Umbilical cord (tissue), 2 donors: ENCODE results near the gene CIITA. TPM values are rescaled to one million over a fixed set of nuclear protein-coding genes. Genes with fewer than 3 reads are reported as not detected.
"Not testable (repeated sequence)": the region's sequence is repeated elsewhere in the genome, so short reads cannot be mapped to it uniquely, and the experiment has no call there.

Experiments
- DNase-seq: peaks from one replicate; pipeline ENCODE4 v3.0.0-alpha.2; 2015; ENCODE audit warnings: low spot score
- total RNA-seq: library from RNA; depleted of rRNA; stranded (reverse); fragments of >200 nt; gene quantifications from one replicate; pipeline ENCODE4 v1.2.3, GENCODE V29; 2014; ENCODE audit warnings: low replicate concordance; ENCODE audit not compliant: insufficient read depth

CIITA gene
- total RNA-seq, 1 donor from 2014 or later: 11.1 TPM

DNA sequence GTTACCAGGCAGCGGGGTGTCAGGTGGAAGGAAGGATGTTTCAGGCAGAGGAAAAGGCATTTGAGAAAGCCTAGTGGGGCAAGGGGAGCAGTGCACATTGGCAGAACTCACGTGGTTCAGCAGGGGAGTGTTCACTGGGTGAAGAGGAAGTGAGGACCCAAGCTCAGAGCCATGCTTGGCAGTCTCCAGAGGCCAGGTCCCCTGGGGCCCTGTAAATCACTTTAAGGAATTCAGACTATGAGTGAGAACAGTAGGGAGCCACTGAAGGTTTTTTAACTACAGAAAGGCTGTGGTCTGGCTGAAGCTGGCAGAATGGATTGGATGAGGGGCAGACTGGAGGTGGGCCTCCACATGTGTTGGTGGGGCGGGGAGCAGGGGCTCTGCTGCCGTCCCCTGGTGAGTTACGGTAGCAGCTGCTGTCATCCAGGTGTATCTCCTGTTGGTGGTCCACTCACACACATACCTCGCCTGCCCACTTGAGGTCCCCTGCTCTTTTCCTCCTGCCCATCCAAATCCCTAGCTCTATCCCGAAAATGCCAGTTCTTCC lies 72.5 kb downstream of the CIITA start:
- peak; percentile 42 for DNase-seq

DNA sequence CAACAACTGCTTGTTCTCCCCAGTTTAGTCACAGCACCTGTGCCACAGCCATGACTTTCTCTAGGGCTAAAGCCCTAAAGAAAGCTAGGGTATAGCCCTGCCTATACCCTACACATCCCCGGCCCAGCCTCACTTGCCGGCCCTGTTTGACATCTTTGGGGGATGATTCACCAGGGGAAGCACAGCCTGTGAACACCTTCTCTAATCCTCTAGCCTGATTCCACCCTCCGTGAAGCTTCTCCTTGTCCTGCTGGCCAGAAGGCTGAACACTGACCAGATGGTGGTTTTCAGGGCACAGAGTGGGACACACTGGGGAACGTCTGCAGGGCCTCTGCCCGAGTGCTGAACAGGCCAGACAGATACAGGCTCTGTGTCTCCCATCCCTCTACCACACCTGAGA lies 73.4 kb downstream of the CIITA start:
- DNase-seq: no peak

DNA sequence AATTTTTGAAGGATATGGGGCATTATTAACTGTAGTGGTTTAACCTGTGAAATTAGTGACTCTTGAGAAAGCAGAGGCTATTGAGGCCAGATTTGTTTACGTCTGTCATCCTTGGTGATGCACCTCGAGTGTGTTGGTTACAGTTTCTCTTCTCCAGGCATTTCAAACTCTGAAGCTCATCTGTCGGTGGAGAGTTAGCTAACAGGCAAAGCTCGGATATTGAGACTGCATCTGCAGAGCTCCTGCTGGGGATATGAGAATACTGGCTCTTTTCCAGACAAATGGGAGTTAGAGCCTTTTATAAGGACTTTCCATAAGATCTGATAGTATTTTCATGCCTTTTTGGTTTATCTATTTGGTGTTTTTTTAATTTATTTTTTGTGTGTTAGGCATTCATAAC lies 74.0 kb downstream of the CIITA start:
- peak; percentile 68 for DNase-seq

DNA sequence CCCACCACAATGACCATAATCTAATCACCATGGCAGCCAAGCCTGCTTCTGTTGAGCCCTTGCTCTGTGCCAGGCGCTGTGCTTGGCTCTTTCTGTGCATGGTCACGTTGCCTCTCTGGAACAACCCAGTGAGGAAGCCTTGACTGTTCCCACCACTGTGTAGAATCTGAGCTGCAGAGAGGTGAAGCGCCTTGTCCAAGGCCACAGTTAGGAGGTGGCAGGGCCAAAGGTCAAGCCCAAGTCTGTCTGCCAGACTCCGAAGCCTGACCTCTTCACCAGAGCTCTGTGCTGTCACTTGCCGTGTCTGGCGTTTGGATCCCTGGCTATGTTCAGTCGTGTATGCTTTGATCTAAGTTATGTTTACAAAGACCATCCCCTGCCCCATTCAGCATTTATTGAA lies 77.9 kb downstream of the CIITA start:
- no peak for DNase-seq

DNA sequence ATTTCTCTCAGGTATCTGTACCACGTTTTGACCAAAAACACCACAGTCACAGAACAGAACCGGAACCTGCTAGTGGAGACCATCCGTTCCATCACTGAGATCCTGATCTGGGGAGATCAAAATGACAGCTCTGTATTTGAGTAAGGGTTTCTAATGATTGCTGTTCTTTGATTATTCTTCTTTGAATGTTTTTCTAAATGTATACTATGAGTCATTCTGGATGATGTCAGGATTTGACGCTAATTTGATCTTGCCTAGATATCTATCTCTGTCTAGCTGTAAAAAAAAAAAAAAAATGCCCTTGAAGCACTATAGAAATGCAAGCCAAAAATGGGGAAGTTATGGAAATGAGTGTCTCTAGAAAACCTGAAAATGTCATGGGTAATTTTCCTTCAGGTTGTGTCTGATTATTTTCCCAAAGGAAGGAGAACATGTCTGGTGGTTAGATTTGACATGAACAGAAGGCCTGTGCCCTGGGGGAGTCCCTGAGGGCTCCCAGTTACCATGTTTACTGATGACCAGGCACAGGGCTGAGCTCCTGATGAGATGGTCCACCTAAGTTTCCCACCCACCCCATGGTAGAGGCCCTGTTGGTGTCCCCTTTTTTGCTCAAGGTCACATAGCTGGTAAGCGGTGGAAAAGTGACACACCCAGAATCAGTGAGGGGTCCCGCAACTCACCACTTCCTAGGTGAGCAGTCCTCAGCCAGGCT lies 80.9 kb downstream of the CIITA start:
- DNase-seq: no peak

DNA sequence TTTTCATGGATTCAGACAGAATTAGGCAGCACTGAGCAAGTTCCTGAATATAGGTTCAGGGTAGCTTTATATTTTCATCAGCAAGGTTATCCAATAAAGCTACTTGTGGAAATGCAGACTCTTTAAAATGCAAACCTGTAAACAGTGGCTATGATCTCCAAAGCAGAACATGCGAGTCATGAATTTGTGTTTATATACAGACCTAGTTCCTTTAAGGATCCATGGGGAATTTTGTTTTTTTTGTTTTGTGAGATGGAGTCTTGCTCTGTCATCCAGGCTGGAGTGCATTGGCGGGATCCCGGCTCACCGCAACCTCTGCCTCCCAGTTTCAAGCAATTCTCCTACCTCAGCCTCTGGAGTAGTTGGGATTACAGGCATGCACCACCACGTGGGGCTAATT lies 82.2 kb downstream of the CIITA start:
- DNase-seq: no peak

DNA sequence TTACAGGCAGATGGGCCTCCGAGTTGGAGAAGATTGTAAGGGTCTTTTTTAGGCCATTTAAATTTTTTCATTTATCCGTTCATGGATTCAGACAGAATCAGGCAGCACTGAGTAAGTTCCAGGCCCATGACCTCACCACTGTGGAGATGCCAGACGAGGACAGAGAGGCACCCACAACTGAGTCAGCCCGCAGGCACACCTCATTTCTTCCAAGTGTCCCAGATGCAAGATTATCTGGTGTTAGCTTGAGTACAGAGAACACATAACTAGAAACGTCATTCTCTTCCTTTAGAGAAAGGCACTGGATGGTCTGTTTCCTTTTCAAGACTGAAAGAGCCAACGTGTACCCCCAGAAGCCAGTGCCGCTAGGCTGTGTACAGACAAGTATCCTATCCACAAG lies 84.2 kb downstream of the CIITA start:
- peak; percentile 92 for DNase-seq

DNA sequence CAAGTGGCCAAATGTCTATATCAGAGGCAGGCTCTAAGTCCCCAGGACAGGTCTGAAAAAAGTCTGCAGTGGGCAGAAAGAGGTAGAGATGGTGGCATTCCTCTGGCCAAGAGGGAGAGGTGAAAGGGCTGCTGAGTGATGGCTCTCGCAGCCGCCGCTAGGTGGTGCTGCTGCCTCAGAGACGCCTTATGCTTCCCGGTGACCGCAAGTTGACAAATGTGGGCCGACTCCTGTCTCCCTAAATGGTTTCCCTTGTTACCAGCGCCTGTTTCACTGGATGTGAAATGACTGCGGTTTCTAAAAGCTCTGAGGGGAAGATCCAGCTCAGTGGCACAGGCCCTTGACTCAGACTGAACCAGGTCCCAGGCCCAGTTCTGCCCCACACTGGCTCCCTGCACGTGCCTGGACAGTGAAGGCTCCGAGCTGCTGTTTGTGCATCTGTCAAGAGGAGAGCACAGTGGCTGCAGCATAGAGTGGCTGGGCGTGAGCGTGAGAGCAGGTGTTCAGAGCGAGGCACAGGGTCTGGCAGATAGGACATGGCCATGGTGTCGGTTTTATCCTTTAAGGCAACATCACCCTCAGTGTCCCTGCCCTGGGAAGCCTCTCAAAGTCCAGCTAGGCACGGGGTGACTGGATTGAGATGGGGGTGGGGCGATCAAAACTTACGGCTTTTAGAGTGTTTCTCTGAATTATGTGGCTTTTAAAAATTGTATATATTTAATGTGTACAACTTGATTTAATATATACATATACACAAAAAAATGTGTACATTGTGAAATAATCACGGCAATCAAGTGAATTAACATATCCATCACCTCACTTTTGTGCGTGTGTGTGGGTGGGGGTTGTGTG lies 87.3 kb downstream of the CIITA start:
- peak; percentile 80 for DNase-seq

DNA sequence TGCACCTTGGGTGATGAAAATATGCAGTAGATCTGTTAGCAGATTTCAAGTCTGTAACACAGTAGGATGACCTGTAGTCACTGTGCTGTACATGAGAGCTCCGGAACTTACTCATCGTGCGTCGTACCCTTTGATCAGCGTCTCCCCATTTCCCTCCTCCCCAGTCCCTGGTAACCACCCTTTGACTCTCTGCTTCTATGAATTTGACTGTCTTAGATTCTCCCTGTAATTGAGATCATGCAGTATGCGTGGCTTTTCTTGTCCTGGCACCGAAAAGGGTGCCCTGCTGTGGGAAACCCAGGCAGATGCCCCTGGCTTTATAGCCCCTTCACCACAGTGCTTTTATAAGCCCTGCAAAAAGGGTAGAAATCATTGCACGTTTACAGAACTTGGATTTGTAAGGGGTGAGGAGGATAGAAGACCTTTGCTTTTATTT lies 87.9 kb downstream of the CIITA start:
- no peak for DNase-seq

DNA sequence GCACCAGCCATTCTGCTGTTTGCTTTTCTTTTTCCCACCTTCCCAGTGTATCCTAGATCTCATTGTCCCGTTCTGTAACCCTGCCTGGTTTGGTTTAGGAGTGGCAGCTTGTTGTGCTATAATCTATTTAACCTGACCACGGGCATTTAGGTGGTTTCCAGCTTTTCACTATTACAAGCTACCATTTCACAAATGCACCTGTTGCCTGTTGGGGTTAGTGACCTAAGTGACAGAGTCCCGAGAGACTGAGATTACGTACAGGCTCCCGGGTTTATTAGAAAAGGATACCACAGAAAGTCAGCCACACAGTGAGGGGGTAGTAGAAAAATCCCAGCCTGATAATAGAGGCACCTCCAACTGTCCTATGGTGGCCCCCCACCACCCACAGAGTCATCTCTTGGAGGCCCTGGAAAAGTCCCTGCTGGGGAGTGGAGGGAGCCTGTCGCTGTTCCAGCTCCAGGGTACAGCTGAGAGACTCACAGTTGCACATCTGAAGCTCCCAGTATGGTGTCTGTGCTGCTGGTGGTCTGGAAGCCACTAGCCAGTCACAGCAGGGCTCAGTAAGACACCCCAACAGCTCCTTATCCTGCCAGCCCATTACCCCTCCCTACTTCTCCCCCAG lies 88.5 kb downstream of the CIITA start:
- DNase-seq: no peak

DNA sequence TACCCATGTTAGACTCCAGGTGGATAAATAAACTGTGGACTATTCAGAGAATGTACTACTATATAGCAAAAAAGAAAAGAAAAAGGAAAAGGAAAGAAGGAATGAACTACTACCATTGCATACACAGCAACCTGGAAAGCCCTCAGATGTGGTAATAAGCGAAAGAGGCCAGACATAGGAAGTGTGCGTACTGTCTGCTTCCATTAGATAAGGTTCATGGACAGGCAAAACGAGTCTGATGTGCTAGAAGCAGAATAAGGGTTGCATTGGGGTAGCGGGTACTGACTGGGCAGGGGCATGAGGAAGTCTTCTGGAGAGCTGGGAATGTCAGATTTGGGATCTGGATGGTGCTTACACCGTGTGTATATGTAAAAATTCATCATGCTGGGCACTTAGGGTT lies 89.1 kb downstream of the CIITA start:
- DNase-seq: no peak

DNA sequence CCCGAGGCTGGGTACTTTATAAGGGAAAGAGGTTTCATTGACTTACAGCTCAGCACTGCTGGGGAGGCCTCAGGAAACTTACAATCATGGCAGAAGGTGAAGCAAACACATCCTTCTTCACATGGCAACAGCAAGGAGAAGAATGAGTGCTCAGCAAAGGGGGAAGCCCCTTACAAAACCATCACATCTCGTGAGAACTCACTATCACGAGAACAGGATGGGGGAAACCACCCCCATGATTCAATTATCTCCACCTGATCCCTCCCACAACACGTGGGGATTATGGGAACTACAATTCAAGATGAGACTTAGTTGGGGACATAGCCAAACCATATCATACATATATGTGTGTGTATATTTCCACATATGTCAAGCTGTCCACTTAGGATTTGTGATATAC lies 89.6 kb downstream of the CIITA start:
- DNase-seq: not testable (repeated sequence)

DNA sequence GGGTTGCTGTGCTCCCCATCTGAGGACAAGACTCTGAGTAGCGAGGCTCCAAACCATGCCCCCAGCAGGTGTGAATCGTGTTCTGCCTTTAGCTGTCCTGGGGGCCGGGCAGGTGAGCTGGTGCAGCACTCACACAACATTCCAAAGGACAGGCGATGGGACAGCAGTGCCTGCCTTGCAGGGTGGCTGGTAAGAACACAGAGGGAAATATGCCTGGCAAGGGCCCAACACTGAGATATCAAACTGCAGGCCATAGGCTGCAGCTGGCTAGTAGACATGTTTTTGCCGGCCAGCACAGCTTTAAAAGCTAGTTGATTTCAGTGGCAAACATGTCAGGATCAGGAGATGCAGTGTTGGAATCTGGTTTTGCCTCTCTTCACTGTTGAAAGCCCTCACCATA lies 91.0 kb downstream of the CIITA start:
- DNase-seq: no peak

DNA sequence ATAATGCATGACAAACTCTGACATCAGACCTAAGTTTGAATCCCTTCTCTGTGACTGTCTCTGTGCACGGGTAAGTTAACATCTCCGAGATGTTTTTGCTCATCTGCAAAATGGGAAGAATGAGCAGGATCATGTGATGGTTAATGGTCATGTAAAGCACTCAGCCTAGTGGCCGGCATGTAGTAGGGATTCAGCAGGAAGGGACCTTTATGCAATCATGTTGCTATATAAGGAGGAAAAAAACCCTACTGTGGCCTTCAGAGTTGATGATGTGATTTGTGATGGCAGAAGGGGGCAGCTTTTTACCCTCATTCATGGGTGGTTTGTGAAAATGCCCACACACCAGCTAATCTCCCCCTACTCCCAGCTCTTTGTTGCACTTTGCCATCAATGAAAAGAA lies 91.5 kb downstream of the CIITA start:
- no peak for DNase-seq

DNA sequence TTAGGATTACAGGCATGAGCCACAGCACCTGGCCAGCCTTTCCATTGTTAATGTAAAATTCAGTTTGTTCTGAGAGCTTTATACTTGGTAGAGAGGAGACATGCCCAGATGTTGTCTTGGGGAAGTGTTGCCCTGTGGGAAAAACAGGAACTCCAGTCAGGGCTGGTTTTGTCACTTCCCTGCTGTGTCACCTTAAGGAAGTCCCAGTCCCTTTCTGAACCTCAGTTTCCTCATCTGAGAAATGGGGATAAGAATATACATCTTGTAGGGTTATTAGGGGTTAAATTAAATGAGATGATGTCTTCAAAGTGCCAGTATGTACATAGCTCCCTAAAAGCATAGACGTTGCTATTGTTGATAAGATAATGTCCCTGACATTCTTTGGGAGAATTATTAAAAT lies 92.6 kb downstream of the CIITA start:
- no peak for DNase-seq

DNA sequence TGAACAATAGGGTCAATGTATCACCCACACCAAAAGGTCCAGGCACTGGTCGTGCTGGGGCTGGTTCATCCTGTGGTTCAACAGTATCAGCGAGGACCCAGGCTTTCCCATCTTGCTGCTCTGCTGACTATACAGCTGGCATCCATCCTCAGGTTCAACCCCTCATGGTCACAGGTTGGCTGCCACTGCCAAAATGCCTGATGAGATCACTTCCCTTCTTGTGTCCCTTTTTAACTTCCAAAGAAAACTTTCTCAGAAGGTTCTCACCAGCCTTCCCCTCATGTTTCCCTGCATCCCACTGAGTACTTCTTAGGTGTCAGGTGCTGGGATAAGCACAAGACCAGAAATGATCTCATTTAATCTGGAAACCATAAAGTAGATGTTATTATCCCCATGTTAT lies 93.1 kb downstream of the CIITA start:
- DNase-seq: no peak

DNA sequence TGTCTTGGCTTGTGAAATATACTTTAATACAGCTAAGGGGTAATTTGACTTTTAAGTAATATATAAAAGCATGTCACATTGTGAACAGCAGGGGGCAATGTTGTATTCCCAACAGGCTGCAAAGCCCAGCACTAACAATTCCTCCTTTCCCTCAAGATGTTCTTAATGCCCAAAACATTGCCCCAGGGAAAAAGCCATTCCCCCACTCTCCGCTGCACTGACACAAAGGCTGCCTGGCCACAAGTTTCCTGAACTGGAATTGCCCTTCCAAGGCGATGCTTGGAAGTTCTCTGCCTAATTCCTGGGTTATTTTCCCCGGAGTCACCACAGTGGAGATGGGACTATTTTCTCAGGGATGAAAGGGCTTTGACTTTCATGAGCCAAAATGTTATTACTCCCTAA lies 94.6 kb downstream of the CIITA start:
- DNase-seq: peak; percentile 79

DNA sequence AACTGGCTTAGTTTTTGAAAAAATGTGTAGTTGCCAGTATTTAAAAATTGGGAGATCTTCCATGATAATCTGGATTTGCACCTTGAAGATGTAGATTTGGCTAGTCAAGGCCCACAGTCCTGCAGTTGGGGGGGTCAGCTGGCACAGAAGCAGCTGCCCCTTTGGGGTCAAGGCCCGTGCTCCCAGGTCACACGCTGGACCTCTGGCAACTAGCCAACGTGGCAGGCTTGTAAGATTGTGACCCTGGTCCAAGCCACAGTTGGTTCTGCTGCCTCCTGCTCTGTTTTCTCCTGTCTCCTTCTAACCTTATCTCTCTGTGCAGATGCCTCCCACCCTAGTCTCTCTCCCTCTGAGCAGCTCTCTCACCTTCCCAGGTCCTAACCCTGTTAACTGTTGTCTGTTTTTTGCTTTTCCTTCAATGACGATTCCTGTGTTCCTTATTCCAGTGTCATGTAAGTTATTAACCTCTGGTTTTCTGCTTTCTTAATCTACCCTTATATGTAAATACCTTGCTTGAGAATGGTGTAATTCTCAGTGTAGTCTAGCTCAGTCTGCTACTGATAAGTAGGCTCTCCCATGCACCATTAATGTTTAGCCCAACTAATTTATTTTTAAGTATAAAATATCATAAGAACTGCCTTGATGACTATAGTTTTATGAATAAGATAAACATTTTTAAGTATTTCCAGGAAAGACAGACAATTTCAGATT lies 95.3 kb downstream of the CIITA start:
- DNase-seq: no peak

DNA sequence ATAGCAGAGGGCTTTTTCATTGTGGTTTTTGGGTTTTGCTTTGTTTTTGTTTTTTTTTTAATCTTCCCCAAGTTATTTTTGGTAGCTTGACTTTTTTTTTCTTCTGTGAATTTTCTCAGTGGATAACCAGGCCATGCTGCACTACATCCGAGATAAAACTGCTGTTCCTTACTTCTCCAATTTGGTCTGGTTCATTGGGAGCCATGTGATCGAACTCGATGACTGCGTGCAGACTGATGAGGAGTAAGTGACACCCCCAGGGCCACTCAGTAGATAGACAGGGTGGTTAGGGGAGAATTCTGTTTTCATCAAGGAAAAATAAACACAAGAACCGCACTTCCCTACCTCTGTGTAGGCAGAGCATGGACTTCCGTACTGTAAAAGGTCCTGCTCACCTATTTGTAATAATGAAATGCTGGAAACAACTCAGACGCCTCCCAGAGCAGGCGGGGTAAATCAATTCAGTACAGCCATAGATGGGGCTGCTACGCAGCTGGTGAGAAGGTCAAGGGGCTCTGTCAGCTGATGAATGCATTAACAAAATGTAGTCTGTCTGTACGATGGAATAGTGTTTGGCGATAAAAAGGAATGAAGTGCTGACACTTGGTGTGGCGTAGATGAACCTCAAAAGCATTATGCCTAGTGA lies 95.9 kb downstream of the CIITA start:
- no peak for DNase-seq

DNA sequence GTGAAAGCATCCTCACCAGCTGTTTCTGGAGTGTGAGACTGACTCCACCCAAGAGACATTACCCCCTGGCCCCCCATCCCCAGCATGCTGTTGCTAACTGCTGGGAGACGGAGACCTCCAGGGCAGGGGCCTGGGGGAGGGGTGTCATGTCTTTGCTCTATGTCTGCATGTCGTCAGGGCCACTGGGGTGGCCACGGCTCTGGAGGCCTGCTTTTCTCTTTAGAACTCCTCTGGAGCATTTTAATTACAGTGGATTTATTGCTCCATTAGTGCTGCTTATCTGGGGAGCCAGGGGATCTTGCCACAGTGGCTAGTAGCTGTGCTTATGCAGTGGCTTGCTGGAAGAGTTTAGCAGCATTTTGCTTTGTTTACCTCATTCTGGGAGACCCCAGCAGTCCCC lies 99.6 kb downstream of the CIITA start:
- no peak for DNase-seq

DNA sequence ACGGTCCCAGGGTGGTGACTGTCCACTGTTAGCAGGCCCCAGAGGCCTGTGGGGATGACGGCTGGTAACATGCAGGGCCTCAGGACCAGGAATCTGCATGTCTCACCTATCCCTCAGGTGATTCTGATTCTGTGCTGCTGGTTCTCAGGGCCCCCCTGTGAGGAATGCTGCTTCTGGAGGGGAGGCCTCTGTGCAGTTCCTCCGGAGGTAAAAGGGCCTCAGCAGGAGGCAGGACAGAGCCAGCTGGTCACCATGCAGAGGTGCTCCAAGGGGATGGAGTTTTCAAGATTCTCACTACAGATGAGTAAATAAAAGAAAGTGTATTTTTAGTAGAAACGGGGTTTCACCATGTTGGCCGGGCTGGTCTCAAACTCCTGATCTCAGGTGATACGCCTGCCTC lies 101.1 kb downstream of the CIITA start:
- DNase-seq: no peak
